Pancreas (tissue), 10 donors: Measurements from ENCODE around the gene ENKD1. TPM values are rescaled to one million over a fixed set of nuclear protein-coding genes. Genes with fewer than 3 reads are reported as not detected.

Experiments used
- ATAC-seq, 4 donors: fragments of 200-7000 bp; cut with Tn5 transposase; one replicate each; pipeline versions ENCODE4 v1.8.0 to v1.9.1; 2020; ENCODE audit warnings: mild to moderate bottlenecking in 4 of 4, moderate library complexity in 4 of 4
- DNase-seq, 6 donors: peaks; one replicate each; pipeline ENCODE4 v3.0.0-alpha.2; 2020
- FAIRE-seq: peaks from 2 replicates; lab custom pipeline; 2012; peaks lifted over from hg19 to GRCh38; lab: Jason Lieb, UNC
- H3K27ac ChIP-seq, 4 donors: fragments of 200-600 bp; sonication (generic); 1 replicate in 3 of 4; 2 replicates in 1 of 4; pipeline versions ENCODE4 v1.5.0 to v1.8.0; 2020
- H3K27me3 ChIP-seq, 4 donors: fragments of 200-600 bp; one replicate each; pipeline ENCODE4 v1.8.0; 2021
- H3K36me3 ChIP-seq, 3 donors: fragments of 200-600 bp; sonication (generic) in 1 of 3; one replicate each; pipeline versions ENCODE4 v1.5.0 to v1.8.0; 2020 to 2021
- H3K4me1 ChIP-seq, 3 donors: fragments of 200-600 bp; one replicate each; pipeline ENCODE4 v1.8.0; 2021
- H3K4me3 ChIP-seq, 4 donors: fragments of 200-600 bp; sonication (generic) in 2 of 4; one replicate each; pipeline versions ENCODE4 v1.5.0 to v1.8.0; 2020 to 2021
- H3K9me3 ChIP-seq, 4 donors: fragments of 200-600 bp; one replicate each; pipeline ENCODE4 v1.8.0; 2021
- CTCF ChIP-seq, 4 donors: fragments of 200-600 bp; sonication (generic) in 3 of 4; IDR thresholded peaks; one replicate each; pipeline versions ENCODE4 v1.5.0 to v1.8.0; 2021; ENCODE audit warnings: antibody characterized with exemption in 4 of 4
- WGBS, 2 donors: extraction: QIAGEN DNeasy Blood & Tissue Kit; methylation state at CpG; one replicate each; pipeline ENCODE4 v1.1.7; 2013; 5-methylcytosine and 5-hydroxymethylcytosine counted together
- intact Hi-C, 3 donors: fragments of 100-400 bp; cut with DNase I; formaldehyde crosslinking; loops; one replicate each; pipeline versions ENCODE4 v1.11.1 to v1.14.2; 2022
- polyA plus RNA-seq, 2 donors: library from polyadenylated mRNA; stranded (reverse); fragments of 200-250 nt; gene quantifications; one replicate each; pipeline ENCODE4 v1.2.3, GENCODE V29; 2013
- total RNA-seq, 6 donors: library from RNA; stranded (reverse); fragmentation: NEBNext Ultra II Directional in 4 of 6; extraction: Animal tissue kit (Norgen Biotek cat#: 25700) in 4 of 6; gene quantifications; one replicate each; pipeline versions ENCODE4 v1.2.1 to v1.2.4, GENCODE V29; 2021 to 2023
- donor health status: healthy with polysubstance abuse.
- donor health status: DM: no; HTN: no; CAD: no; lungs with moderate emphysema.
- donor health status: DM: no; HTN: no; CAD: no.
- donor health status: control.
- donor health status: control.
- donor health status: Bipolar disorder and iron deficiency.
- donor health status: DM: yes; HTN: yes; CAD: no.
- donor health status: DM: no; HTN: no; CAD: no.
- donor health status: DM: no; HTN: no; CAD: no.
- donor health status: DM: yes; HTN: yes; CAD: no.

Gene ENKD1
- total and polyA plus RNA-seq, 8 donors = 24.3 to 171 (median 47.5) TPM

- Histone ChIP-seq H3K27me3 (no peaks in the 10 kb centered on the region), H3K36me3 (no peaks in the 10 kb centered on the region), H3K27ac (no peak overlapping the region), H3K4me3 (no peak overlapping the region), H3K4me1 (peaks cover 13 to 26% (median 20%) of the 10 kb centered on the region in 3 donors), H3K9me3 (no peaks in the 10 kb centered on the region)
- FAIRE-seq = no peak
- WGBS, 2 donors = 87 to 89% methylated on average over 10 of the region's 10 CpGs
- intact Hi-C loops = loop anchor here in 2 of 3 donors (10.0 kb wide), 2 partner anchors 145 to 255 kb away; partner anchors contain the start of gene RIPOR1 (in 1 of the 2)
- DNase-seq = peak in 1 of 6 donors; percentile 4
- TF ChIP-seq CTCF (IDR thresholded peaks at IDR 0.05) = no peak
- ATAC-seq = no peak
Observed at GRCh38 chr16:67669499-67670101, 3.0 kb upstream of the ENKD1 start.

- peak overlapping the region in 2 of 4 donors; percentile 82 to 93 for H3K27ac ChIP-seq
- DNase-seq (no peak), ATAC-seq (no peak), FAIRE-seq (no peak)
- H3K36me3 ChIP-seq = no peaks in the 10 kb centered on the region
- no peak for TF ChIP-seq CTCF (IDR thresholded peaks at IDR 0.05)
- 87 to 90% methylated on average over 6 of the region's 6 CpGs for WGBS, 2 donors
- no peak overlapping the region for H3K4me3 ChIP-seq
- no peaks in the 10 kb centered on the region for H3K27me3 ChIP-seq
- H3K9me3 ChIP-seq = no peaks in the 10 kb centered on the region
- intact Hi-C loops = loop anchor here in 1 of 3 donors (10.0 kb wide), 1 partner anchor 144 kb away; the partner anchor contains the start of gene RIPOR1
- H3K4me1 ChIP-seq = peaks cover 11 to 30% (median 23%) of the 10 kb centered on the region in 3 donors
Observed at GRCh38 chr16:67668495-67669157, 2.1 kb upstream of the ENKD1 start.

- FAIRE-seq (no peak), DNase-seq (peak; percentile 84 to 95 (median 90)), ATAC-seq (peak; percentile 60 to 81 (median 70))
- no peaks in the 10 kb centered on the region for H3K27me3 ChIP-seq
- peak; percentile 72 to 90 (median 78) for TF ChIP-seq CTCF (IDR thresholded peaks at IDR 0.05)
- peaks cover 15 to 30% (median 23%) of the 10 kb centered on the region in 3 donors for H3K4me1 ChIP-seq
- intact Hi-C loops = loop anchor here in 1 of 3 donors (10.0 kb wide), 1 partner anchor 143 kb away; the partner anchor contains the start of gene RIPOR1
- H3K36me3 ChIP-seq = no peaks in the 10 kb centered on the region
- peak overlapping the region in 2 of 4 donors; percentile 83 to 86 for H3K4me3 ChIP-seq
- 14 to 18% methylated on average over 18 of the region's 18 CpGs for WGBS, 2 donors
- peak overlapping the region; percentile 71 to 93 (median 83) for H3K27ac ChIP-seq
- no peaks in the 10 kb centered on the region for H3K9me3 ChIP-seq
Observed at GRCh38 chr16:67667817-67668494, 1.4 kb upstream of the ENKD1 start.

- no peak for FAIRE-seq
Observed at GRCh38 chr16:67667453-67667816, 885 bp upstream of the ENKD1 start.

More at GRCh38 chr16:67667453-67667816, 885 bp upstream of the ENKD1 start:
- no peak for DNase-seq
- Histone ChIP-seq H3K9me3 (no peaks in the 10 kb centered on the region), H3K4me3 (peak overlapping the region; percentile 83 to 94 (median 87)), H3K36me3 (no peaks in the 10 kb centered on the region), H3K27me3 (no peaks in the 10 kb centered on the region), H3K27ac (peak overlapping the region; percentile 71 to 93 (median 83)), H3K4me1 (peaks cover 20 to 33% (median 27%) of the 10 kb centered on the region in 3 donors)
- 41 to 55% methylated on average over 10 of the region's 10 CpGs for WGBS, 2 donors
- TF ChIP-seq CTCF (IDR thresholded peaks at IDR 0.05) = no peak
- intact Hi-C loops = loop anchor here in 1 of 3 donors (10.0 kb wide), 1 partner anchor 143 kb away; the partner anchor contains the start of gene RIPOR1
- no peak for ATAC-seq
